Skin of body (tissue), 2 donors: ENCODE results near the gene PRODH. TPM values are rescaled to one million over a fixed set of nuclear protein-coding genes. Genes with fewer than 3 reads are reported as not detected.
"Not testable (repeated sequence)": the region's sequence is repeated elsewhere in the genome, so short reads cannot be mapped to it uniquely, and the experiment has no call there.

ENCODE experiments used
- DNase-seq: peaks from one replicate; lab custom pipeline; 2025; lab: John Stamatoyannopoulos, UW
- total RNA-seq: library from RNA; depleted of rRNA; stranded (reverse); fragments of >200 nt; gene quantifications from one replicate; pipeline ENCODE4 v1.2.3, GENCODE V29; 2014

PRODH gene
- total RNA-seq, 1 donor from 2014 or later, result 5.6 TPM

GRCh38 chr22:18909556-18909955 is 26.5 kb downstream of the PRODH start:
- DNase-seq, result no peak

GRCh38 chr22:18906896-18907295 is 29.2 kb downstream of the PRODH start:
- no peak for DNase-seq

GRCh38 chr22:18906410-18906745 is 29.7 kb downstream of the PRODH start:
- not testable (repeated sequence) for DNase-seq

GRCh38 chr22:18905540-18906409 is 30.3 kb downstream of the PRODH start, which contains the start of gene DGCR6:
TSS of gene DGCR6 (plus strand) at chr22:18906320. CDS start at chr22:18906375, 55 bp downstream.
- no peak for DNase-seq

GRCh38 chr22:18896037-18896657 is 39.9 kb downstream of the PRODH start:
- DNase-seq, result not testable (repeated sequence)

GRCh38 chr22:18893775-18894174 is 42.3 kb downstream of the PRODH start:
- not testable (repeated sequence) for DNase-seq

GRCh38 chr22:18890510-18891192 is 45.4 kb downstream of the PRODH start:
- not testable (repeated sequence) for DNase-seq

GRCh38 chr22:18888115-18888514 is 48.0 kb downstream of the PRODH start:
- no peak for DNase-seq

GRCh38 chr22:18884465-18884864 is 51.6 kb downstream of the PRODH start:
- not testable (repeated sequence) for DNase-seq

- DNase-seq, result not testable (repeated sequence)
These were observed 54.8 kb downstream of the PRODH start for GRCh38 chr22:18881260-18881659.

Other genes starting within 250 kb of the PRODH start
- 3.2 TPM for gene DGCR6, start 30.0 kb downstream of the PRODH start, total RNA-seq
- 39.5 TPM for gene DGCR2, start 186.1 kb upstream of the PRODH start, total RNA-seq
- gene TSSK2, start 195.0 kb upstream of the PRODH start, total RNA-seq, result not detected
- gene ESS2, start 208.4 kb upstream of the PRODH start, total RNA-seq, result 5.5 TPM
- not detected for gene GSC2, start 214.0 kb upstream of the PRODH start, total RNA-seq
- 36.7 TPM for gene SLC25A1, start 242.4 kb upstream of the PRODH start, total RNA-seq